OCI-LY3 (cell line): ENCODE results near the gene AMBN.

Experiments used
- H2AFZ ChIP-seq: fragments of 200-600, 300-600 bp; shearing (Covaris generic); 2 replicates; pipeline ENCODE4 v1.6.0; 2014; ENCODE audit warnings: antibody characterized with exemption, low read depth, low read length
- H3K27ac ChIP-seq: fragments of 200-600, 300-600 bp; sonication (generic); 2 replicates; pipeline ENCODE4 v1.5.1; 2014; ENCODE audit warnings: mild to moderate bottlenecking, low read length, moderate library complexity, mixed read lengths
- H3K27me3 ChIP-seq: fragments of 200-600, 300-600 bp; sonication (generic); 2 replicates; pipeline ENCODE4 v1.6.1; 2014; ENCODE audit warnings: low read depth, low read length, mixed read lengths
- H3K36me3 ChIP-seq: fragments of 200-600, 300-600 bp; sonication (generic); replicated peaks from 2 replicates; pipeline ENCODE3; 2014; ENCODE audit warnings: low read depth, low read length, mixed read lengths
- H3K4me1 ChIP-seq: fragments of 300-600, 200-600 bp; sonication (generic); 2 replicates; pipeline ENCODE4 v1.6.1; 2014; ENCODE audit warnings: low read length, mixed read lengths
- H3K4me2 ChIP-seq: fragments of 200-600, 300-600 bp; sonication (generic); 2 replicates; pipeline ENCODE4 v1.6.1; 2014; ENCODE audit warnings: low read length, mixed read lengths
- H3K4me3 ChIP-seq: fragments of 300-600, 200-600 bp; sonication (generic); 2 replicates; pipeline ENCODE4 v1.5.1; 2014; ENCODE audit warnings: antibody characterized with exemption, mild to moderate bottlenecking, low read length, moderate library complexity
- H3K79me2 ChIP-seq: fragments of 300-600, 200-600 bp; shearing (Covaris generic); 2 replicates; pipeline ENCODE4 v1.6.1; 2014; ENCODE audit warnings: mild to moderate bottlenecking, low read length, mixed read lengths
- H3K9ac ChIP-seq: fragments of 300-600, 200-600 bp; shearing (Covaris generic); 2 replicates; pipeline ENCODE4 v1.6.0; 2014; ENCODE audit warnings: mild to moderate bottlenecking, low read length, moderate library complexity
- H3K9me3 ChIP-seq: fragments of 200-600, 300-600 bp; shearing (Covaris generic); 2 replicates; pipeline ENCODE4 v1.6.1; 2014; ENCODE audit warnings: low read length, mixed read lengths; ENCODE audit not compliant: insufficient read depth
- H4K20me1 ChIP-seq: fragments of 200-600, 300-600 bp; sonication (generic); 2 replicates; pipeline ENCODE4 v1.6.1; 2016; ENCODE audit warnings: low read length, mixed read lengths; ENCODE audit not compliant: insufficient read depth
- CTCF ChIP-seq: fragments of 200-600, 300-600 bp; sonication (generic); IDR thresholded peaks from 2 replicates; pipeline ENCODE4 v1.5.1; 2014; ENCODE audit warnings: antibody characterized with exemption, low read length, low read depth
- EZH2phosphoT487 ChIP-seq: fragments of 200-600 bp; shearing (Covaris generic); IDR thresholded peaks from 2 replicates; pipeline ENCODE4 v1.6.1; 2018; ENCODE audit warnings: antibody characterized with exemption, mixed run types, low read depth

AMBN gene

GRCh38 chr4:70600977-70601376 is 8.9 kb downstream of the AMBN start:
- Histone ChIP-seq H3K9ac (no peak overlapping the region), H3K4me1 (peaks cover 6% of the 10 kb centered on the region), H3K27ac (no peak overlapping the region), H3K4me3 (no peak overlapping the region), H3K27me3 (no peaks in the 10 kb centered on the region), H4K20me1 (no peaks in the 10 kb centered on the region), H3K79me2 (no peaks in the 10 kb centered on the region), H2AFZ (no peak overlapping the region), H3K36me3 (no peaks in the 10 kb centered on the region), H3K9me3 (no peaks in the 10 kb centered on the region), H3K4me2 (no peak overlapping the region)
- TF ChIP-seq EZH2phosphoT487 (no peak), CTCF (no peak)

- H3K27me3 ChIP-seq: no peaks in the 10 kb centered on the region
- H3K9ac ChIP-seq: peak overlapping the region; percentile 40
- H4K20me1 ChIP-seq: no peaks in the 10 kb centered on the region
- H3K36me3 ChIP-seq: no peaks in the 10 kb centered on the region
- peaks cover 6% of the 10 kb centered on the region for H3K4me1 ChIP-seq
- H3K9me3 ChIP-seq: no peaks in the 10 kb centered on the region
- TF ChIP-seq EZH2phosphoT487 (no peak), CTCF (peak; percentile 95)
- peak overlapping the region; percentile 65 for H3K4me2 ChIP-seq
- H3K4me3 ChIP-seq: peak overlapping the region; percentile 61
- H3K27ac ChIP-seq: no peak overlapping the region
- no peaks in the 10 kb centered on the region for H3K79me2 ChIP-seq
- peak overlapping the region; percentile 80 for H2AFZ ChIP-seq
Observed at GRCh38 chr4:70601422-70602039, 9.5 kb downstream of the AMBN start.

- H3K4me2 ChIP-seq: no peak overlapping the region
- H3K9me3 ChIP-seq: no peaks in the 10 kb centered on the region
- TF ChIP-seq EZH2phosphoT487 (no peak), CTCF (no peak)
- no peaks in the 10 kb centered on the region for H4K20me1 ChIP-seq
- no peak overlapping the region for H2AFZ ChIP-seq
- no peaks in the 10 kb centered on the region for H3K27me3 ChIP-seq
- no peaks in the 10 kb centered on the region for H3K79me2 ChIP-seq
- no peak overlapping the region for H3K4me3 ChIP-seq
- H3K36me3 ChIP-seq: no peaks in the 10 kb centered on the region
- no peak overlapping the region for H3K27ac ChIP-seq
- H3K4me1 ChIP-seq: peaks cover 6% of the 10 kb centered on the region
- no peak overlapping the region for H3K9ac ChIP-seq
Observed at GRCh38 chr4:70603856-70604255, 11.8 kb downstream of the AMBN start.

- no peak for TF ChIP-seq EZH2phosphoT487
- no peak for TF ChIP-seq CTCF
- H3K4me1 ChIP-seq: peaks cover 6% of the 10 kb centered on the region
- no peak overlapping the region for H3K27ac ChIP-seq
- H3K9ac ChIP-seq: no peak overlapping the region
- H2AFZ ChIP-seq: no peak overlapping the region
- no peak overlapping the region for H3K4me2 ChIP-seq
- no peaks in the 10 kb centered on the region for H4K20me1 ChIP-seq
- no peaks in the 10 kb centered on the region for H3K79me2 ChIP-seq
- no peak overlapping the region for H3K4me3 ChIP-seq
- no peaks in the 10 kb centered on the region for H3K27me3 ChIP-seq
- no peaks in the 10 kb centered on the region for H3K36me3 ChIP-seq
- H3K9me3 ChIP-seq: no peaks in the 10 kb centered on the region
Observed at GRCh38 chr4:70606459-70606858, 14.4 kb downstream of the AMBN start.
